DND-41 (cell line): Measurements from ENCODE around the gene FBXW5.

Experiments used
- EZH2 ChIP-seq: IDR thresholded peaks from 3 replicates; pipeline ENCODE4 v1.6.1; 2012; ENCODE audit warnings: borderline replicate concordance, low read depth, mild to moderate bottlenecking, moderate library complexity, low read length, inconsistent platforms; ENCODE audit not compliant: severe bottlenecking
- TF ChIP-seq, protein P1 (sequence below): IDR thresholded peaks from 2 replicates; pipeline ENCODE4 v1.5.1; 2012; ENCODE audit warnings: borderline replicate concordance, low read length, moderate library complexity, mild to moderate bottlenecking; ENCODE audit not compliant: poor library complexity, severe bottlenecking; ENCODE audit errors: extremely low read depth

DNA sequence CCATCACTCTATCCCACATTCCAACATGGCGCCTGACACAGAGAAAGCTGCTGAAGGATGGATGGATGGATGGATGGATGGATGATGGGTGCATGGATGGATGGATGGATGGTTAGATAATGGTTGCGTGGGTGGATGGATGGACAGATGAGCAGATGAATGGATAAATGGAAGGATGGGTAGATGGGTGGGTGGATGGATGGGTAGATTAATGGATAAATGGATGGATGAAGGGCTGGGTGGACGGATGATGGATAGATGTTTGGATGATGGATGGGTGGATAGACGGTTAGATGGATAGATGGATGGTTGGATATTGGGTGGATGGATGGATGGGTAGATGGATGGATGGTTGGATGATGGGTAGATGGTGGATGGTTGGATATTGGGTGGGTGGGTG, 12.1 kb upstream of the FBXW5 start:
- TF ChIP-seq, protein P1, sequence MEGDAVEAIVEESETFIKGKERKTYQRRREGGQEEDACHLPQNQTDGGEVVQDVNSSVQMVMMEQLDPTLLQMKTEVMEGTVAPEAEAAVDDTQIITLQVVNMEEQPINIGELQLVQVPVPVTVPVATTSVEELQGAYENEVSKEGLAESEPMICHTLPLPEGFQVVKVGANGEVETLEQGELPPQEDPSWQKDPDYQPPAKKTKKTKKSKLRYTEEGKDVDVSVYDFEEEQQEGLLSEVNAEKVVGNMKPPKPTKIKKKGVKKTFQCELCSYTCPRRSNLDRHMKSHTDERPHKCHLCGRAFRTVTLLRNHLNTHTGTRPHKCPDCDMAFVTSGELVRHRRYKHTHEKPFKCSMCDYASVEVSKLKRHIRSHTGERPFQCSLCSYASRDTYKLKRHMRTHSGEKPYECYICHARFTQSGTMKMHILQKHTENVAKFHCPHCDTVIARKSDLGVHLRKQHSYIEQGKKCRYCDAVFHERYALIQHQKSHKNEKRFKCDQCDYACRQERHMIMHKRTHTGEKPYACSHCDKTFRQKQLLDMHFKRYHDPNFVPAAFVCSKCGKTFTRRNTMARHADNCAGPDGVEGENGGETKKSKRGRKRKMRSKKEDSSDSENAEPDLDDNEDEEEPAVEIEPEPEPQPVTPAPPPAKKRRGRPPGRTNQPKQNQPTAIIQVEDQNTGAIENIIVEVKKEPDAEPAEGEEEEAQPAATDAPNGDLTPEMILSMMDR: no peak
- no peak for TF ChIP-seq EZH2
